K562 (cell line): ENCODE results near the gene KISS1R. TPM values are rescaled to one million over a fixed set of nuclear protein-coding genes. Genes with fewer than 3 reads are reported as not detected.
A peak's percentile ranks its signal among the peaks of the same experiment; 100 is the strongest.

Source experiments
- EP400 ChIP-seq: fragments of 450-650 bp; IDR thresholded peaks from 2 replicates; pipeline ENCODE4 v1.6.1; 2017; ENCODE audit warnings: antibody characterized with exemption, mild to moderate bottlenecking, moderate library complexity
- FIP1L1 ChIP-seq: fragments of 200-400 bp; formaldehyde crosslinking; IDR thresholded peaks from 2 replicates; pipeline ENCODE4 v1.6.1; 2018; ENCODE audit warnings: mild to moderate bottlenecking, low read depth, low read length; ENCODE audit not compliant: poor library complexity, severe bottlenecking
- FOSL1 ChIP-seq: fragments of 200-800 bp; sonication (Bioruptor generic); conservative IDR thresholded peaks from 2 replicates; pipeline ENCODE4 v1.6.1; 2016; ENCODE audit warnings: missing genetic modification characterization, missing compliant biosample characterization
- HNRNPLL ChIP-seq: fragments of 200-400 bp; formaldehyde crosslinking; IDR thresholded peaks from 2 replicates; pipeline ENCODE4 v1.6.1; 2017; ENCODE audit warnings: low read length, low read depth, mild to moderate bottlenecking; ENCODE audit not compliant: poor library complexity, severe bottlenecking
- HSF4 ChIP-seq: fragments of 250-450 bp; sonication (Bioruptor Pico); IDR thresholded peaks from 2 replicates; pipeline ENCODE4 v2.1.2; 2022; ENCODE audit warnings: mild to moderate bottlenecking, moderate library complexity, borderline replicate concordance
- JUN ChIP-seq, 2 experiments: sonication (generic) in 1 of 2; formaldehyde crosslinking in 1 of 2; IDR thresholded peaks; 2 replicates each; pipeline versions ENCODE4 v1.6.1 to v1.8.0; 2012 to 2022; ENCODE audit warnings: borderline replicate concordance in 2 of 2, mild to moderate bottlenecking in 2 of 2, improper control_type of control experiment in 1 of 2, low read depth in 1 of 2, low read length in 1 of 2, missing genetic modification reagents in 1 of 2
- NCOR1 ChIP-seq: fragments of 450-650 bp; IDR thresholded peaks from 2 replicates; pipeline ENCODE4 v1.6.1; 2016; ENCODE audit warnings: mild to moderate bottlenecking, moderate library complexity
- POLR2G ChIP-seq: fragments of 200-400 bp; formaldehyde crosslinking; IDR thresholded peaks from 2 replicates; pipeline ENCODE4 v1.6.1; 2017; ENCODE audit warnings: low read depth, mild to moderate bottlenecking, antibody characterized with exemption, low read length, moderate library complexity
- SAFB2 ChIP-seq: fragments of 200-400 bp; formaldehyde crosslinking; IDR thresholded peaks from 2 replicates; pipeline ENCODE4 v1.6.1; 2018; ENCODE audit warnings: borderline replicate concordance, low read length, low read depth, moderate library complexity; ENCODE audit not compliant: severe bottlenecking
- SOX6 ChIP-seq: fragments of 450-650 bp; IDR thresholded peaks from 2 replicates; pipeline ENCODE4 v1.6.1; 2014; ENCODE audit warnings: mild to moderate bottlenecking
- polyA plus RNA-seq, 8 experiments: library from polyadenylated mRNA; depleted of rRNA in 4 of 8; stranded (reverse) in 5 of 8; unstranded in 3 of 8; fragments of >200 nt; fragmentation: Nextera tagmentation in 2 of 8; fragmentation: Illumina TruSeq in 1 of 8; extraction: Ambion mirVana in 2 of 8; extraction: Trizol in 1 of 8; gene quantifications; 2 replicates each; pipeline versions ENCODE4 v1.2.1 to v1.2.3, GENCODE V29; 2011 to 2014; ENCODE audit warnings: inconsistent platforms in 1 of 8, missing spikeins in 1 of 8
- total RNA-seq, 7 experiments: library from RNA; depleted of rRNA in 6 of 7; stranded (reverse); fragments of >200 nt in 6 of 7; fragmentation: Illumina TruSeq in 2 of 7; extraction: Trizol in 2 of 7; gene quantifications; 2 replicates each; pipeline versions ENCODE4 v1.2.1 to v1.2.3, GENCODE V29; 2011 to 2021; ENCODE audit warnings: low replicate concordance in 1 of 7
- TF ChIP-seq, protein P1 (sequence below): IDR thresholded peaks from 3 replicates; pipeline ENCODE4 v1.6.1; 2011; ENCODE audit warnings: borderline replicate concordance, mild to moderate bottlenecking; ENCODE audit not compliant: insufficient read length, insufficient read depth

Gene KISS1R
- total and polyA plus RNA-seq, 9 of the 15 experiments (the other 6 are each of a cell fraction or from before 2014, with no cell fraction given): 0.37 to 39.4 (median 2.0) TPM

- TF ChIP-seq HSF4 (CRISPR knock-in tag) (no peak), NCOR1 (0 out of 2 replicates have a peak, but pooled peaks have one; percentile 4), EP400 (peak; percentile 68), SOX6 (0 out of 2 replicates have a peak, but pooled peaks have one; percentile 51), POLR2G (peak; percentile 95), SAFB2 (no peak), HNRNPLL (peak; percentile 48), JUN (IDR thresholded peaks at IDR 0.05; ENCODE audit: borderline replicate concordance, low read depth, low read length) (no peak), JUN (CRISPR knock-in tag; IDR thresholded peaks at IDR 0.05; ENCODE audit: borderline replicate concordance) (peak; percentile 59; the same call in 1 of the 2 replicates), FOSL1 (tag) (0 out of 2 replicates have a peak, but pooled peaks have one; percentile 28), FIP1L1 (peak; percentile 50)
- TF ChIP-seq, protein P1, sequence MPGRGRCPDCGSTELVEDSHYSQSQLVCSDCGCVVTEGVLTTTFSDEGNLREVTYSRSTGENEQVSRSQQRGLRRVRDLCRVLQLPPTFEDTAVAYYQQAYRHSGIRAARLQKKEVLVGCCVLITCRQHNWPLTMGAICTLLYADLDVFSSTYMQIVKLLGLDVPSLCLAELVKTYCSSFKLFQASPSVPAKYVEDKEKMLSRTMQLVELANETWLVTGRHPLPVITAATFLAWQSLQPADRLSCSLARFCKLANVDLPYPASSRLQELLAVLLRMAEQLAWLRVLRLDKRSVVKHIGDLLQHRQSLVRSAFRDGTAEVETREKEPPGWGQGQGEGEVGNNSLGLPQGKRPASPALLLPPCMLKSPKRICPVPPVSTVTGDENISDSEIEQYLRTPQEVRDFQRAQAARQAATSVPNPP: peak; percentile 96
- TF ChIP-seq, all 486 proteins: peak for 118
These were observed 24.0 kb upstream of the KISS1R start, which contains the start of the genes MED16 and RNU6-9 (continued) for GRCh38 chr19:892894-893689.
